BJ (cell line): Measurements from ENCODE around the gene MYCN. TPM values are rescaled to one million over a fixed set of nuclear protein-coding genes. Genes with fewer than 3 reads are reported as not detected.
"Not testable (repeated sequence)": the region's sequence is repeated elsewhere in the genome, so short reads cannot be mapped to it uniquely, and the experiment has no call there.

Experiments used
- CTCF ChIA-PET: fragments of 350-600 bp; formaldehyde crosslinking; extraction: SDS; loops from one replicate; lab custom pipeline; 2021; ENCODE audit warnings: antibody characterized with exemption, inconsistent platforms; lab: Yijun Ruan, JAX
- POLR2A ChIA-PET: fragments of 300-600 bp; sonication (Branson Sonifier 250); formaldehyde crosslinking; extraction: SDS; loops from one replicate; lab custom pipeline; 2021; ENCODE audit warnings: antibody characterized with exemption; lab: Charles Lee
- DNase-seq: peaks from one replicate; pipeline ENCODE4 v3.0.0-alpha.2; 2011; ENCODE audit warnings: low read depth
- H3K27me3 ChIP-seq: 2 replicates; pipeline ENCODE4 v1.6.0; 2011; ENCODE audit warnings: low read length; ENCODE audit not compliant: control insufficient read depth, insufficient read depth
- H3K36me3 ChIP-seq: 2 replicates; pipeline ENCODE4 v1.5.1; 2011; ENCODE audit warnings: low read length; ENCODE audit not compliant: control insufficient read depth, insufficient read depth
- H3K4me3 ChIP-seq: 2 replicates; pipeline ENCODE4 v1.5.1; 2011; ENCODE audit warnings: low read depth, mild to moderate bottlenecking, control low read depth, low read length
- polyA plus RNA-seq: library from polyadenylated mRNA; depleted of rRNA; stranded (reverse); fragments of >200 nt; gene quantifications from 2 replicates; pipeline ENCODE4 v1.2.3, GENCODE V29; 2011
- TF ChIP-seq, protein P1 (sequence below): IDR thresholded peaks from 2 replicates; pipeline ENCODE4 v1.5.1; 2011; ENCODE audit warnings: low read depth, mild to moderate bottlenecking, control low read depth, inconsistent platforms, low read length, moderate library complexity; ENCODE audit not compliant: insufficient read depth

Gene MYCN
- polyA plus RNA-seq, 1 experiment, result not detected

DNA sequence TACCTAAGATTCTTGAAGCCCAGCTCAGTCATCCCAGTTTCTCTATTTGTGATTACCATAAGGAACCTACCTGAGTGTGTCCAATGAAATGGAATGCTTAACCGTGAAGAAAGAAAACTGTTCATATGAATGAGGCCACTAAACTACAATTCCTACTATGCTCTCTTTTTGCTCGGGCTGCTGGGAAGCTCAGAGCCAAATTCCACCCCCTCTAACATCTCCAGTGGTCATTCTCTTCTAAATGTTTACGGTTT, 8.3 kb downstream of the MYCN start:
- no peak overlapping the region for H3K4me3 ChIP-seq
- H3K27me3 ChIP-seq, result peaks cover 4% of the 10 kb centered on the region; the same call in 1 of the 2 replicates
- DNase-seq, result no peak
- H3K36me3 ChIP-seq, result no peaks in the 10 kb centered on the region
- TF ChIP-seq, protein P1, sequence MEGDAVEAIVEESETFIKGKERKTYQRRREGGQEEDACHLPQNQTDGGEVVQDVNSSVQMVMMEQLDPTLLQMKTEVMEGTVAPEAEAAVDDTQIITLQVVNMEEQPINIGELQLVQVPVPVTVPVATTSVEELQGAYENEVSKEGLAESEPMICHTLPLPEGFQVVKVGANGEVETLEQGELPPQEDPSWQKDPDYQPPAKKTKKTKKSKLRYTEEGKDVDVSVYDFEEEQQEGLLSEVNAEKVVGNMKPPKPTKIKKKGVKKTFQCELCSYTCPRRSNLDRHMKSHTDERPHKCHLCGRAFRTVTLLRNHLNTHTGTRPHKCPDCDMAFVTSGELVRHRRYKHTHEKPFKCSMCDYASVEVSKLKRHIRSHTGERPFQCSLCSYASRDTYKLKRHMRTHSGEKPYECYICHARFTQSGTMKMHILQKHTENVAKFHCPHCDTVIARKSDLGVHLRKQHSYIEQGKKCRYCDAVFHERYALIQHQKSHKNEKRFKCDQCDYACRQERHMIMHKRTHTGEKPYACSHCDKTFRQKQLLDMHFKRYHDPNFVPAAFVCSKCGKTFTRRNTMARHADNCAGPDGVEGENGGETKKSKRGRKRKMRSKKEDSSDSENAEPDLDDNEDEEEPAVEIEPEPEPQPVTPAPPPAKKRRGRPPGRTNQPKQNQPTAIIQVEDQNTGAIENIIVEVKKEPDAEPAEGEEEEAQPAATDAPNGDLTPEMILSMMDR, result no peak
- ChIA-PET POLR2A (no interaction called here), CTCF (interaction anchor here (1.7 kb wide), 1 partner anchor 9 kb away, joined by 5 read pairs; the partner anchor contains the start of gene MYCN)

DNA sequence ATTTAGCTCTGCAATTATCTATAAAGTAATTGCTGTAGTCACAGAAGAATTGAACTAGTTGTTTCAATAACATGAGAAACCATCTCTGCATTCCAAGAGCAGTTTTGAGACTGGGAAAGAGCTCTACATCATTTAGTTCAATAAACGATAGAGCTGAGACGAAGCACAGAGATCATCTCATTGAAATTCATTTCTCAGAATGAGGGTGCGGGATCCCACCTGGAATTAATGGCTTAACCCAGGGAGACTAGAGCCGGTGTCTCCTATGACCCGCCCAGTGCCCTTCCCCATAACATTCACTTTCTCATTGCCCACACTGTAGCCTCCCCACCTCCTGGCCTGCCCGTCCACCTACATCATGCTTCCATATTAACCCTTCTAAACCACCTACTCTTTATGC, 8.8 kb downstream of the MYCN start:
- ChIA-PET POLR2A (no interaction called here), CTCF (interaction anchor here (1.7 kb wide), 1 partner anchor 9 kb away, joined by 5 read pairs; the partner anchor contains the start of gene MYCN)
- DNase-seq, result no peak
- Histone ChIP-seq H3K36me3 (no peaks in the 10 kb centered on the region), H3K4me3 (no peak overlapping the region), H3K27me3 (no peaks in the 10 kb centered on the region)
- TF ChIP-seq, protein P1, result no peak

DNA sequence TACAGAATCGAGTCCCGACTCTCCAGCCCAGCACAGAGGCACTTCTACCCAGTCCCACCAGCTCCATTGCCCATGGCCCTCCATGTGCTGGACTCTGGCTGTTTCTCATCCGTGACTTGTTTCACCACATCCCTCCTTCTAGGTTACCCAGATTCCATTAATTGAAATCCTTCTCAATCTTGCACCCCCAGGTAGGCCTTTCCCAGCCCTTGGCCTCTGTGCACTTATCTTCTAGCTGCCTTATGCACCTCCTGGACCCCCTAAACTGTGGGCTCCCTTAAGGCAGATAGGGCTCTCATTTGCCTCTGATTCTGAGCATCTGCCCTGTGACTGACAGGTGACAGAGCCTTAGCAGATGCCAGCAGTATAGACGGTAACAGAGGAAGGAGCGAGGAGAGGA, 9.2 kb downstream of the MYCN start:
- TF ChIP-seq, protein P1, result no peak
- no peak for DNase-seq
- ChIA-PET POLR2A (no interaction called here), CTCF (interaction anchor here (1.7 kb wide), 1 partner anchor 10 kb away, joined by 5 read pairs; the partner anchor contains the start of gene MYCN)
- no peaks in the 10 kb centered on the region for H3K27me3 ChIP-seq
- H3K36me3 ChIP-seq, result no peaks in the 10 kb centered on the region
- H3K4me3 ChIP-seq, result no peak overlapping the region

DNA sequence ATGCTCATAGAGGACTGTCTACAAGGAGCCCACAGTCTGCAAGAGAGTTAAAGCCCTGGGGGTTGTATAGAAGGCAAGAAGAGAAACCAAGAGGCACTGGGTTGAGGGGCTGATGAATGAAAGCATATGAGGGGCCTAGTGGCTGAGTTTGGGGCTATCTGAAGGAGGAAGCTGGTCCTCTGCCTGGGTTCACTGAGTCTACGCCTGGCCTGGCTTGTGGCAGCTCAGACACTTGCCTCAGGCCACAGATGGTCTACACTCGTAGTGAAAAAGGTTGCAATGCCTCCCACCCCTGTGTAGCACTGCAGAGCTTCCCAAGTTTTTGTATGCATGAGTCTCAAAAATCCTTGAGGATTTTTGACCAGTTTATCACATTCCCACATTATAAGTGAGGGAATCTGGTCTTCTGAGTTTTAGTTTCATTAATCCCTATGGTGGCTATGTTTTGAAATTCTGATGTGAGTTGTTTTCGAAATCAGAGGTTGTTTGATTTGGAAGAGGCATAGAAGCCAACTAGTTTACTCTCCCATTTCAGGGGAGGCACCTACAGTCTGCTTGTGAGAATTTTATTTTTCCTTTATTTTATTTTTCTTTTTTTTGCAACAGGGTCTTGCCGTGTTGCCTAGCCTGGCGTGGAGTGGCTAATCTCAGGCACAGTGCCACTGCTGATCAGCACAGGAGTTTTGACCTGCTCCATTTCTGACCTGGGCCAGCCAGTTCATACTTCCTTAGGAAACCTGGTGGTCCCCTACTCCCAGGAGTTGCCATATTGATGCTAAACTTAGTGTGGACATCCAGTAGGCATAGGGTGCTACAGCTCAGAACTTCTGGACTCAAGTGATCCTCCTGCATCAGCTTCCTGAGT, 10.0 kb downstream of the MYCN start:
- ChIA-PET POLR2A (no interaction called here), CTCF (no interaction called here)
- Histone ChIP-seq H3K27me3 (no peaks in the 10 kb centered on the region), H3K4me3 (no peak overlapping the region), H3K36me3 (no peaks in the 10 kb centered on the region)
- DNase-seq, result no peak
- TF ChIP-seq, protein P1, result no peak

DNA sequence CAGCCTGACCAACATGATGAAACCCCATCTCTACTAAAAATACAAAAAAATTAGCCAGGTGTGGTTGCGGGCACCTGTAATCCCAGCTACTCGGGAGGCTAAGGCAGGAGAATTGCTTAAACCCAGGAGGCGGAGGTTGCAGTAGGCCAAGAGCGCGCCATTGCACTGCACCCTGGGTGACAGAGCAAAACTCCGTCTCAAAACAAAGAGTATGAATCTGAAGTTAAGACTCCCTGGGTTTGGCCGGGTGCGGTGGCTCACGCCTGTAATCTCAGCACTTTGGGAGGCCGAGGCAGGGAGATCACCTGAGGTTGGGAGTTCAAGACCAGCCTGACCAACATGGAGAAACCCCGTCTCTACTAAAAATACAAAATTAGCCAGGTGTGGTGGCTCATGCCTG, 11.6 kb downstream of the MYCN start:
- DNase-seq, H3K4me3 ChIP-seq, H3K27me3 ChIP-seq, H3K36me3 ChIP-seq, POLR2A ChIA-PET, CTCF ChIA-PET: not testable (repeated sequence)
